DMS79 treated with DMSO at 0.1 percent for 48 hours (cell line): ENCODE data around the gene MED13L.
"Not testable (repeated sequence)": the region's sequence is repeated elsewhere in the genome, so short reads cannot be mapped to it uniquely, and the experiment has no call there.

Experiments used
- DNase-seq: peaks from one replicate; lab custom pipeline; 2025; lab: John Stamatoyannopoulos, UW

The MED13L gene

DNA sequence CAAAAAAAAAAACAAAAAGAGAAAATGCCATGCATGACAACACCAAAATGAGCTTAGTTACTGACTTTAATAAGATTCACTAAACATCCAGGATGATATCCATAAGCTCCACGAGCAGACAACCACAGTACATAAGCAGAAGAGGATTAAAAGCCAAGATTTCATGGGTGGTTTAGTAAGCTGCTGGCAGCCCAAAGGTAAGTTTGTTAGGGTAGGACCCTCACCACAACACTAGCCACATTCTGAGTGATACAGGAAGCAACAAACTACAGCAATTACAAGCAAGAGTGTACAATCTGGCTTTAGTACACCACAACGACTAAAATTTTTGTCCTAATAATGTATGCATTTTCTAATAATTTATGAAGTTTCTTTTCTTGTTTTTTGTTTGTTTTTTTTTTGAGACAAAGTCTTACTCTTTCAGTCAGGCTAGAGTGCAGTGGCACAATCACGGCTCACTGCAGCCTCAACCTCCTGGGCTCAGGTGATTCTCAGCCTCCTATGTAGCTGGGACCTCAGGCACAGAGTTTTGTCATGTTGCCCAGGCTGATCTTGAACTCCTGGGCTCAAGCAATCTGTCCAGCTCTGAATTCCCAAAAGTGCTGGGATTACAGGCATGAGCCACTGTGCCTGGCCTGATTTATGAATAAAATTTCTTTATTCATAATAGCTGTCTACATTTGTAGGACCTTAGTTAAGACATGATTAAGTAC is 221.4 kb downstream of the MED13L start:
- DNase-seq: no peak

DNA sequence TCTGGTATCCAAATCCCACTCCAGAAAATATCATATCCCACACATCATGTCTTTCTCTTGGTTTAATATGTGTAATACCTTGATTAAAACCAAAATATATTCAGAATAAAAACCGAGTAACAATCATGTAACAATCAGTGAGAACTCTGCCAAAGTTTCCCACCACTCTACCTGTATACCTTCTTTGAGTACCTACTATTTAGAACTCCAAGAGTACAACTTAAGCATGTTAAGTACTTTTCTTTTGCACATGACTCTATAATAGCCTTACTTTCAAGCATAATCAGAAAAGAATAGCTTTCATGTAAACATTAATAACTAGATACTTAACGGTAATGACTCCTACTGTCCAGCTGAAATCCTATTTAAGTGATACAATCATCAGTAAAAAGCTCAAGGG is 223.2 kb downstream of the MED13L start:
- peak; percentile 61 for DNase-seq

DNA sequence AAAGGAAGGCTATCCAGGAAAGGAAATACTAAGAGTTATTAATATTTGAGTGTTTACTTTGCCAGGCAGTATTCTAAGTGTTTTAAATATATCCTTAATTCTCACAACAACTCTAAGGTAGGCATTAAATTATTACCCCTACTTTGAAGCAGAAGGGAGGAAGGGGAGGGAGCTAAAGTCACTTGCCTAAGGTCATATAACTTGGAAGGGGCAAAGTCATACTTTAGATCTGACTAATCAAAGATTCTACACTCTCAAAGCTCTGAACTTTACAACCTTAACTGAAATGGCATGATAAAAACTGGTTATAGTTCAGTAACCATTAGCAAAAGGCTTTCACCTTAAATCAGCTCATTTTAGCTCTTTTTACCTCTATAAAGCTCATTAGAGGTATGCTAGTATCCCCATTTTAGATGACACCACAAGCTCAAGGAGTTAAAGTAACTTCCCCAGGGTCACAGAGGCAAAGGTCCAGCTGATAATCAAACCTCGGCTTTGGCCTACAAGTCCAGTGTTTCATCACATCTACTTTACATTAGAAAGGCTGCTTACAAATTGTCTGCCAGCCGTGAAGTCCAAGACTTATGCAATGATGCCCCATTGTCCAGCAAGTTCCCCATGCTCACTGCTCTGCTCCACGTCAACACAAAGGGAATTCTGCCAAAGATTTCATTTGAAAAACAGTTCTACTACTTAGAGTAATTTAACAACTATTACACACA is 223.9 kb downstream of the MED13L start:
- DNase-seq: no peak

- DNase-seq: peak; percentile 50
These were observed 227.2 kb downstream of the MED13L start for GRCh38 chr12:116050275-116050674.

DNA sequence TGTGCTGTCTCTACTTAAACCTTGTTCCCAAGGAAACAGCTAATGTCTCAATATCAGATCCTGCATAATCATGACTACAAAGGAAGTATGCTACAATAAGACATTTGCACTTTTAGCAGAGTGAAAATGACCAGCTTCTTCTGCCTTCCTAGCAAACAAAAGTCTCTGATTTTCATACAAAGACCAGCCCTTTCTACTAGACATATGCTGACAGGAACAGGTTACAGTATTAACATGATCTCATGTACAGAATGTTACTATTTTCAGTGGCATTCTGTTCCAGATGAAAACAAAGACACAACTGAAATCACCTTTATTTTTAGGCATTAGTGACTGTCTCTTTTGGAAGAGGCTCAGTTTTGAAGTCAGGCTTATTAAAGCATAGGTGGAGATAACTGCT is 228.6 kb downstream of the MED13L start:
- no peak for DNase-seq

GRCh38 chr12:116046039-116046438 is 231.5 kb downstream of the MED13L start:
- DNase-seq: no peak

GRCh38 chr12:116045150-116045549 is 232.3 kb downstream of the MED13L start:
- DNase-seq: no peak

DNA sequence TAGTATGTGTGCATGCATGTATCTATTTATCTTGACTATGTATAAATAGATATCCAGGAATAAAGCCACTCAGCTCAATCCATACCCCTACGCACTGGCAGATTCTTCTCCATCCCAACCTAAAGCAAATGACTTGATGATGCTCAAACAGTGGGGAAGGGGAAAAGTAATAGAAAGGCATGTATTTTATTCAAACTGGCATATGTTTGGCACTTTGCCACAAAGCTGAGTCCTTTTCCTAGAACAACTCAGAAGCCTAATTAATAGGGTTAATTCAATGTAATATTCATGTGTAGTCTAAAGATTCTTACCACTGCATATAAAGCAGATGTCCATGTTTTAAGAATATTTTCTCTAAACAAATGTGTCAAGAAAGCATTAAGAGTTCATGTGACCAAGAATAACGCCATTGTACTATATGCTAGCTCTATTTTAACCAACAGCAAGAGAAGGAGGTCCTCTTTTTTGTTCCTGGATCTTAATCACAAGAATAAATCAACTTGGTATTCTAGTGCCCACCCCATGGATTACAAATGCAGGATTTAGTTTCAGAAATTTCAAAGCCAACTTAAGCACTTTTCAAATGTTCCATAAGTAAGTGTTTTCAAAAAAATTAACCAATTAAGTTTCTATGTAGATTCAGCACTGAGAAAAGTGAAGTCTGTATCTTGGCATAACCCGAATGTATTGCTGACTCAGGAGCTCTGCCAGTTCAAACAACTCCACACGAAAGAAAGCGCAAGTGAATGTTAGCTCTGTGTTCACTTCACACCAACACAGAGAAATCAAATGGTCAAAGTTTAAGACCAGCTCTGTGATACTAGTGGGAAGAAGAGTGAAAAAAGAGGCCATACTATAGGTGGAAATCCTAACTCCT is 233.6 kb downstream of the MED13L start:
- no peak for DNase-seq

- DNase-seq: no peak
These were observed 237.1 kb downstream of the MED13L start for GRCh38 chr12:116040402-116040801.

- no peak for DNase-seq
These were observed 238.4 kb downstream of the MED13L start for GRCh38 chr12:116039081-116039480.

- DNase-seq: no peak
These were observed 239.3 kb downstream of the MED13L start for GRCh38 chr12:116037941-116038837.

DNA sequence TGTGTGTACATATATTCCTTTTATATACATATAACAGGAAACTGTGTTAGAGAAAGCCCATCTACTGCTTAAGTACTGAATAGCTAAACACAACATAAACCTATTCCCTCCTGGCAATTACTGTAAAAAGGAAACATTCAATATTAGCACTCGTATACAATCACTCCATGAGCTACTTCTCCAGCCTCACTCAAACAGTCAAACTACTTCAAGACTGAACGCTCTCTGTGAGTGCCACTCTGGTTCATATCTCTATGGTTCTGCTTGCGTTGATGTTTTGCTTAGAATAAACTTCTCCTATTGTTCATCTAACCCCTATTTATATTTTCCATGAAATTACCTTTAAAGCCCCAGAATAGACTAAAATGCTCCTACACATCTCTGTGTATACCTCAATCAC is 243.7 kb downstream of the MED13L start:
- DNase-seq: peak; percentile 23

GRCh38 chr12:116031624-116032023 is 245.9 kb downstream of the MED13L start:
- DNase-seq: not testable (repeated sequence)

GRCh38 chr12:116028619-116029018 is 248.9 kb downstream of the MED13L start:
- no peak for DNase-seq

GRCh38 chr12:116027551-116027821 is 250.0 kb downstream of the MED13L start:
- no peak for DNase-seq

- DNase-seq: no peak
These were observed 250.5 kb downstream of the MED13L start for GRCh38 chr12:116026768-116027550.

- DNase-seq: no peak
These were observed 251.1 kb downstream of the MED13L start for GRCh38 chr12:116026346-116026745.

DNA sequence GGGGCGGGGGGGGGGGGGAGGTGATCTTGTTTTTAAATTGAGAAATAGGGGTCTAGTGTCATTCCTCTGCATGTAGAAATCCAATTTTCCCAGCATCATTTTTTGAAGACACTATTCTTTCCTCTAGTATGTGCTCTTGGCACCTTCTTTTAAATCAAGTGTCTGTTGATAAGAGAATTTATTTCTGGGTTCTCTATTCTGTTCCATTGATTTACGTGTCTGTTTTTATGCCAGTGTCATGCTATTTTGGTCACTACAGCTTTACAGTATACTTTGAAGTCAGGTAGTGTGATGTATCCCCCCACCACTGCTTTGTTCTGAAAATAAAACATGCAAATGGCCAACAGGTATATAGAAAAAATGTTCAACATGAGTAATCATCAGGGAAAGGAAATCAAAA is 252.7 kb downstream of the MED13L start:
- DNase-seq: no peak

GRCh38 chr12:116019415-116019814 is 258.1 kb downstream of the MED13L start:
- no peak for DNase-seq

- DNase-seq: no peak
These were observed 259.2 kb downstream of the MED13L start for GRCh38 chr12:116018282-116018681.

DNA sequence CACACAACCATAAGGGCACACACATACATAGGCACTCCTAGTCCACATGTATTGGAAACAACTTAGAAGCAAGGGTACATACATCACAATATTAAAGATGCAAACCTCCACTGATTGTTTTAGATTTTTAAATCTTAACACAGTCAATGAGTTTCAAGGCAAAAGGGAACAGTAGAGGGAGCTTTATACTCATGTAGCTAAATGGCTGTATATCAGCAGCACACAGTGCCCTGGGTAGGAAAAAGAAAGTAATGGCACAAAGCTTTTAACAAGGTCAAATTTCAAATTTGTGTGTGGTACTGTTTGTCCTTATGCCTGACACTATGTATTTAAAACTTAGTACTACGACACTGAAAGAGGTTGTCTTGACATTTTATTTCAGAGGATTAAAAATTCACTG is 262.0 kb downstream of the MED13L start:
- DNase-seq: peak; percentile 71
